B cell (primary cell): Measurements from ENCODE around the gene SP3. TPM values are rescaled to one million over a fixed set of nuclear protein-coding genes. Genes with fewer than 3 reads are reported as not detected.

Experiments used
- ATAC-seq: fragments of 200-7000 bp; cut with Tn5 transposase; one replicate; pipeline ENCODE4 v1.10.0; 2021; ENCODE audit warnings: low read depth, mild to moderate bottlenecking, moderate number of reproducible peaks, moderate library complexity
- CTCF ChIA-PET: fragments of 350-600 bp; sonication (Branson Sonifier 250); formaldehyde crosslinking; loops from one replicate; lab custom pipeline; 2021; ENCODE audit warnings: antibody characterized with exemption, inconsistent platforms; lab: Charles Lee
- POLR2A ChIA-PET: fragments of 350-600 bp; sonication (Branson Sonifier 250); formaldehyde crosslinking; loops from one replicate; lab custom pipeline; 2021; ENCODE audit warnings: antibody characterized with exemption; lab: Charles Lee
- DNase-seq: peaks from one replicate; pipeline ENCODE4 v3.0.0; 2013
- H2AFZ ChIP-seq: 2 replicates; pipeline ENCODE4 v1.6.1; 2012; ENCODE audit warnings: mild to moderate bottlenecking, low read depth, low read length; ENCODE audit not compliant: insufficient read depth, poor library complexity, severe bottlenecking
- H3K27ac ChIP-seq, 2 donors: 1 replicate in 1 of 2; 2 replicates in 1 of 2; pipeline ENCODE4 v1.5.1; 2012 to 2013; ENCODE audit warnings: low read length in 2 of 2, mild to moderate bottlenecking in 2 of 2, moderate library complexity in 1 of 2
- H3K27me3 ChIP-seq, 4 experiments: fragments of 200-600 bp in 1 of 4; sonication (generic) in 1 of 4; replicated peaks in 1 of 4; 1 replicate in 2 of 4; 2 replicates in 2 of 4; pipeline versions ENCODE4 v1.6.1 to v1.7.0; 2013 to 2016; ENCODE audit warnings: low read length in 3 of 4, mild to moderate bottlenecking in 2 of 4, mixed read lengths in 1 of 4, moderate library complexity in 1 of 4; ENCODE audit not compliant: insufficient read depth in 4 of 4, control insufficient read depth in 3 of 4; ENCODE audit errors: control extremely low read depth in 1 of 4
- H3K36me3 ChIP-seq, 2 experiments: replicated peaks in 1 of 2; 1 replicate in 1 of 2; 2 replicates in 1 of 2; pipeline versions ENCODE4 v1.6.1 to v1.7.1; 2013; ENCODE audit warnings: low read length in 1 of 2; ENCODE audit not compliant: insufficient read depth in 2 of 2, control insufficient read depth in 1 of 2; ENCODE audit errors: control extremely low read depth in 1 of 2, extremely low read depth in 1 of 2
- H3K4me1 ChIP-seq, 2 donors: fragments of 200-600 bp in 1 of 2; sonication (generic) in 1 of 2; 1 replicate in 1 of 2; 2 replicates in 1 of 2; pipeline versions ENCODE4 v1.5.1 to v1.6.1; 2013 to 2017; ENCODE audit warnings: low read length in 2 of 2; ENCODE audit not compliant: control insufficient read depth in 2 of 2, insufficient read depth in 2 of 2
- H3K4me2 ChIP-seq: replicated peaks from 2 replicates; pipeline ENCODE3; 2012; ENCODE audit warnings: mild to moderate bottlenecking, low read depth, low read length; ENCODE audit not compliant: poor library complexity, severe bottlenecking
- H3K4me3 ChIP-seq, 5 experiments: fragments of 200-600 bp in 1 of 5; sonication (generic) in 1 of 5; 1 replicate in 3 of 5; 2 replicates in 2 of 5; pipeline versions ENCODE4 v1.5.1 to v1.7.0; 2011 to 2016; ENCODE audit warnings: low read length in 4 of 5, mild to moderate bottlenecking in 4 of 5, low read depth in 2 of 5, control low read depth in 1 of 5, moderate library complexity in 1 of 5; ENCODE audit not compliant: insufficient read depth in 1 of 5; ENCODE audit errors: control extremely low read depth in 1 of 5, extremely low read depth in 1 of 5
- H3K79me2 ChIP-seq: fragments of 200-600 bp; sonication (generic); one replicate; pipeline ENCODE4 v1.6.0; 2016; ENCODE audit warnings: low read length; ENCODE audit not compliant: control insufficient read depth, insufficient read depth
- H3K9ac ChIP-seq: fragments of 200-600 bp; sonication (generic); 2 replicates; pipeline ENCODE4 v1.6.1; 2017; ENCODE audit warnings: mild to moderate bottlenecking, low read length, moderate library complexity
- H3K9me3 ChIP-seq, 3 donors: one replicate each; pipeline versions ENCODE4 v1.6.1 to v1.7.1; 2013; ENCODE audit warnings: low read length in 2 of 3; ENCODE audit not compliant: control insufficient read depth in 2 of 3, insufficient read depth in 1 of 3; ENCODE audit errors: control extremely low read depth in 1 of 3
- H4K20me1 ChIP-seq: 2 replicates; pipeline ENCODE4 v1.6.0; 2012; ENCODE audit warnings: mild to moderate bottlenecking, low read length; ENCODE audit not compliant: insufficient read depth, control insufficient read depth, poor library complexity, severe bottlenecking
- H3K27ac Mint-ChIP-seq: one replicate; pipeline ENCODE4 v1.8.0; 2021; ENCODE audit warnings: mixed read lengths
- H3K27me3 Mint-ChIP-seq: one replicate; pipeline ENCODE4 v1.8.0; 2021; ENCODE audit warnings: mixed read lengths
- H3K4me1 Mint-ChIP-seq: one replicate; pipeline ENCODE4 v1.8.0; 2021; ENCODE audit warnings: mixed read lengths
- H3K4me3 Mint-ChIP-seq: one replicate; pipeline ENCODE4 v1.8.0; 2021; ENCODE audit warnings: mixed read lengths
- H3K9me3 Mint-ChIP-seq: one replicate; pipeline ENCODE4 v1.8.0; 2022; ENCODE audit warnings: mixed read lengths; ENCODE audit not compliant: insufficient read depth
- EZH2 ChIP-seq: IDR thresholded peaks from 2 replicates; pipeline ENCODE4 v1.6.1; 2012; ENCODE audit warnings: borderline replicate concordance, low read depth, mild to moderate bottlenecking, moderate library complexity, low read length; ENCODE audit not compliant: insufficient read depth, poor library complexity, severe bottlenecking
- WGBS: methylation state at CpG from one replicate; pipeline ENCODE4 v1.1.5; 2013; ENCODE audit warnings: missing lambda C conversion rate; ENCODE audit not compliant: insufficient coverage; 5-methylcytosine and 5-hydroxymethylcytosine counted together
- intact Hi-C: fragments of 100-400 bp; cut with micrococcal nuclease; formaldehyde crosslinking; loops from one replicate; pipeline ENCODE4 v1.10.0; 2022
- polyA plus RNA-seq: library from polyadenylated mRNA; depleted of rRNA; stranded (reverse); fragments of >200 nt; gene quantifications from 2 replicates; pipeline ENCODE4 v1.2.3, GENCODE V29; 2012
- total RNA-seq, 2 donors: library from RNA; stranded (reverse); fragments of 120-200 nt in 1 of 2; gene quantifications; 1 replicate in 1 of 2; 2 replicates in 1 of 2; pipeline versions ENCODE4 v1.2.3 to v1.2.4, GENCODE V29; 2013 to 2022
- TF ChIP-seq, protein P1 (sequence below): fragments of 200-600 bp; IDR thresholded peaks from one replicate; pipeline ENCODE4 v1.8.0; 2022; ENCODE audit warnings: antibody characterized with exemption, mild to moderate bottlenecking

Gene SP3
- total and polyA plus RNA-seq, 2 donors (not counting 1 experiment from before 2014, with no cell fraction given) = 31.9 to 152 TPM

DNA sequence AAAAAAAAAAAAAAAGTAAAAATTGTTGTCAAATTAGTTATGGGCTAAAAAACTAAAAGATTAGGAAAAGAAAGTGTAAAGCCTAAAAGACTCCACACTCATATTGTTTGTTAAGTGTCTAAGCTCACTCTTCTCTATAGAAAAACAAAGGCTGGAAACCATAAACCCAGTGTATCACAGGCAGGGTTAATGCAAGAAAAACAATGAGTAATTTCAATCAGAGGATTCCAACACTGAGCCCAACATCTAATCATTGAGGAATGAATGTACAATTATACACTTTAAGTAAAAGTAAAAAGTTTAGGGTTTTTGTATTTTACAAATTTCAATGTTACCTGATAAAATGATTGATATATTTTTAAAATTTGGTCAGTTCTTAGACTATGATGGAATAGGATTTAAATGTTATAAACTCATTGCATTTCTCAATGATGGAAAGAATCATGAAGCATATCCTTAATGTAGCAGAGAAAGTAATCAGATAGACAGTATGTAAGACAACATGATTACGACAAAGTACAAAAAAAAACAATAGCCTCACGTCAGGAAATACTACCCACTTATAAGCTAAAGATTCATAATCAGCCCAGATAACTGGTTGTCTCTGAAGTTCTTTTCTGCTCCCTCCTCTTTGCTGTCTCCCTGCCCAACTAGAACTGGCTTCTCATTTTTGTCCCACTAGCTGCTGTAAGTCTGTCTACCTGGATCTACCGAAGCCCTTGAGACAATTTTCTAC is 44.5 kb upstream of the SP3 start:
- ChIA-PET CTCF (interaction anchor here (1.7 kb wide), 2 partner anchors 31 to 125 kb away, joined by 3 to 4 read pairs; no protein-coding TSS in a partner anchor), POLR2A (no interaction called here)
- Mint-ChIP-seq H3K9me3 (no peaks in the 10 kb centered on the region), H3K4me3 (no peak overlapping the region), H3K27me3 (peaks cover 5% of the 10 kb centered on the region), H3K27ac (no peak overlapping the region), H3K4me1 (peaks cover 13% of the 10 kb centered on the region)
- Histone ChIP-seq H2AFZ (no peak overlapping the region), H3K79me2 (no peaks in the 10 kb centered on the region), H3K4me3 (no peak overlapping the region), H3K9ac (no peak overlapping the region), H3K27ac (no peak overlapping the region), H3K4me1 (peaks cover 4 to 13% of the 10 kb centered on the region in 2 donors), H3K27me3 (peaks cover 0 to 2% (median 0%) of the 10 kb centered on the region in 4 experiments), H4K20me1 (no peaks in the 10 kb centered on the region), H3K4me2 (no peak overlapping the region), H3K36me3 (no peaks in the 10 kb centered on the region), H3K9me3 (peaks cover 0 to 7% (median 0%) of the 10 kb centered on the region in 3 donors)
- TF ChIP-seq EZH2 = no peak
- TF ChIP-seq, protein P1, sequence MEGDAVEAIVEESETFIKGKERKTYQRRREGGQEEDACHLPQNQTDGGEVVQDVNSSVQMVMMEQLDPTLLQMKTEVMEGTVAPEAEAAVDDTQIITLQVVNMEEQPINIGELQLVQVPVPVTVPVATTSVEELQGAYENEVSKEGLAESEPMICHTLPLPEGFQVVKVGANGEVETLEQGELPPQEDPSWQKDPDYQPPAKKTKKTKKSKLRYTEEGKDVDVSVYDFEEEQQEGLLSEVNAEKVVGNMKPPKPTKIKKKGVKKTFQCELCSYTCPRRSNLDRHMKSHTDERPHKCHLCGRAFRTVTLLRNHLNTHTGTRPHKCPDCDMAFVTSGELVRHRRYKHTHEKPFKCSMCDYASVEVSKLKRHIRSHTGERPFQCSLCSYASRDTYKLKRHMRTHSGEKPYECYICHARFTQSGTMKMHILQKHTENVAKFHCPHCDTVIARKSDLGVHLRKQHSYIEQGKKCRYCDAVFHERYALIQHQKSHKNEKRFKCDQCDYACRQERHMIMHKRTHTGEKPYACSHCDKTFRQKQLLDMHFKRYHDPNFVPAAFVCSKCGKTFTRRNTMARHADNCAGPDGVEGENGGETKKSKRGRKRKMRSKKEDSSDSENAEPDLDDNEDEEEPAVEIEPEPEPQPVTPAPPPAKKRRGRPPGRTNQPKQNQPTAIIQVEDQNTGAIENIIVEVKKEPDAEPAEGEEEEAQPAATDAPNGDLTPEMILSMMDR = no peak
- intact Hi-C loops = no loop called here
- 90% methylated on average over 2 of the region's 3 CpGs for WGBS
- ATAC-seq (no peak), DNase-seq (no peak)

DNA sequence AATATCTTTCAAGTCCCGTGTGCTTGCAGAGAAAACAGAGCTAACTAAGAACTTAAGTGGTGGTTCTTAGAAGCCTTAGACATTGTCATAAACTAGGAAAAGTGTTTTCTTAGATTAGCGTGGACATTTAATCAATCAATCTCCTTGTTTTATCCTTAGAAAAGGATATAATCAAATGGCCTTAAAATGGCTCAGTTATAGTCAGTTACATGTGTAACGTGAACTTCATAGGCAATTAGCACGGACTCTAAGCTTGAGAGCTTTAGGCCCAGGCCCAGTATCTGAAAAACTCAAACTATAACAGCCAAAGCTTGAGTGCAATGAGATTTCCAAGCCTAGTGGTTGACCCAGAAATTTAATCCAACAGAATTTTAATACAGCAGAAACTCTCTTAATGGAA is 43.5 kb upstream of the SP3 start:
- no peak for ATAC-seq

More for the DNA sequence above, 43.5 kb upstream of the SP3 start:
- peaks cover 11% of the 10 kb centered on the region for H3K4me1 Mint-ChIP-seq
- Histone ChIP-seq H3K79me2 (no peaks in the 10 kb centered on the region), H3K36me3 (no peaks in the 10 kb centered on the region), H3K9ac (no peak overlapping the region), H4K20me1 (no peaks in the 10 kb centered on the region), H3K9me3 (peaks cover 0 to 7% (median 0%) of the 10 kb centered on the region in 3 donors), H3K4me3 (no peak overlapping the region), H3K4me1 (peaks cover 4 to 13% of the 10 kb centered on the region in 2 donors), H3K27me3 (peaks cover 0 to 2% (median 0%) of the 10 kb centered on the region in 4 experiments), H3K27ac (no peak overlapping the region), H2AFZ (no peak overlapping the region), H3K4me2 (no peak overlapping the region)
- ChIA-PET POLR2A (no interaction called here), CTCF (interaction anchor here (0.6 to 1.7 kb wide), 2 partner anchors 32 to 44 kb away, joined by 3 read pairs; no protein-coding TSS in a partner anchor)
- intact Hi-C loops = no loop called here
- no peak overlapping the region for H3K27ac Mint-ChIP-seq
- TF ChIP-seq EZH2 = no peak
- TF ChIP-seq, protein P1 = no peak
- H3K9me3 Mint-ChIP-seq = no peaks in the 10 kb centered on the region
- H3K4me3 Mint-ChIP-seq = no peak overlapping the region
- WGBS = 100% methylated on average over 2 of the region's 4 CpGs
- H3K27me3 Mint-ChIP-seq = peaks cover 5% of the 10 kb centered on the region
- DNase-seq = no peak
